ENCODE data around the gene ZNF577.
"Not testable (repeated sequence)": the region's sequence is repeated elsewhere in the genome, so short reads cannot be mapped to it uniquely, and the experiment has no call there.

The ZNF577 gene

GRCh38 chr19:51915324-51915867 lies 27.6 kb upstream of the ZNF577 start:
- Histone ChIP-seq H3K4me3 (peak overlapping the region in 3 of 10 experiments; percentile 3 to 25 (median 6); a peak in 4 of 20 replicates), H3K36me3 (peaks cover 0 to 6% (median 0%) of the 10 kb centered on the region in 11 experiments; a peak in 2 of 22 replicates), H3K9ac (no peak overlapping the region), H3K4me1 (peaks cover 0 to 3% (median 0%) of the 10 kb centered on the region in 10 experiments; a peak in 2 of 20 replicates), H3K9me3 (replicated peaks in 1 of 11) (peaks cover 98 to 100% (median 100%) of the 10 kb centered on the region in 11 experiments), H3K4me2 (no peak overlapping the region), H4K20me1 (no peaks in the 10 kb centered on the region), H3K27ac (no peak overlapping the region), H3K27me3 (no peaks in the 10 kb centered on the region)
- TF ChIP-seq Cebpa-rat (IDR thresholded peaks at IDR 0.05): no peak

- not testable (repeated sequence) for H3K4me3 ChIP-seq
Measured at GRCh38 chr19:51907981-51908380, 20.2 kb upstream of the ZNF577 start.

GRCh38 chr19:51906108-51906507 lies 18.4 kb upstream of the ZNF577 start:
- H3K36me3 ChIP-seq: peaks cover 21 to 33% (median 27%) of the 10 kb centered on the region in 11 experiments
- not testable (repeated sequence) for H3K4me3 ChIP-seq, H3K9ac ChIP-seq, H3K4me2 ChIP-seq, H3K27ac ChIP-seq, H4K20me1 ChIP-seq, H3K27me3 ChIP-seq
- H3K4me1 ChIP-seq: peaks cover 0 to 12% (median 10%) of the 10 kb centered on the region in 10 experiments; a peak in 11 of 20 replicates
- H3K9me3 ChIP-seq (replicated peaks in 1 of 11): peaks cover 75 to 92% (median 86%) of the 10 kb centered on the region in 11 experiments

More at GRCh38 chr19:51907981-51908380, 20.2 kb upstream of the ZNF577 start:
- H3K9ac ChIP-seq, H3K4me2 ChIP-seq, H4K20me1 ChIP-seq, H3K27me3 ChIP-seq, H3K27ac ChIP-seq: not testable (repeated sequence)
- Histone ChIP-seq H3K9me3 (replicated peaks in 1 of 11) (peaks cover 75 to 92% (median 86%) of the 10 kb centered on the region in 11 experiments), H3K36me3 (peaks cover 3 to 14% (median 8%) of the 10 kb centered on the region in 11 experiments), H3K4me1 (peaks cover 0 to 10% (median 10%) of the 10 kb centered on the region in 10 experiments; a peak in 11 of 20 replicates)

- Histone ChIP-seq H3K4me3 (peak overlapping the region in 1 of 10 experiments; percentile 15; a peak in 2 of 20 replicates), H3K4me1 (peaks cover 0 to 12% (median 10%) of the 10 kb centered on the region in 10 experiments; a peak in 11 of 20 replicates), H3K9me3 (replicated peaks in 1 of 11) (peaks cover 76 to 92% (median 86%) of the 10 kb centered on the region in 11 experiments), H3K36me3 (peaks cover 26 to 37% (median 32%) of the 10 kb centered on the region in 11 experiments)
- H3K4me2 ChIP-seq, H3K27me3 ChIP-seq, H3K27ac ChIP-seq, H4K20me1 ChIP-seq, H3K9ac ChIP-seq: not testable (repeated sequence)
Measured at GRCh38 chr19:51905639-51906038, 17.9 kb upstream of the ZNF577 start.

GRCh38 chr19:51905206-51905605 lies 17.5 kb upstream of the ZNF577 start:
- no peaks in the 10 kb centered on the region for H3K27me3 ChIP-seq
- H3K36me3 ChIP-seq: peaks cover 30 to 42% (median 36%) of the 10 kb centered on the region in 11 experiments
- peaks cover 0 to 12% (median 10%) of the 10 kb centered on the region in 10 experiments; a peak in 11 of 20 replicates for H3K4me1 ChIP-seq
- no peak for TF ChIP-seq Cebpa-rat (IDR thresholded peaks at IDR 0.05)
- peaks cover 77 to 92% (median 86%) of the 10 kb centered on the region in 11 experiments for H3K9me3 ChIP-seq (replicated peaks in 1 of 11)
- H3K4me2 ChIP-seq: no peak overlapping the region
- peak overlapping the region in 5 of 11 experiments; percentile 86 to 98 (median 94); a peak in 5 of 22 replicates for H3K9ac ChIP-seq
- peak overlapping the region in 7 of 10 experiments; percentile 75 to 89 (median 79); a peak in 11 of 20 replicates for H3K4me3 ChIP-seq
- no peaks in the 10 kb centered on the region; a peak in 1 of 22 replicates for H4K20me1 ChIP-seq
- peak overlapping the region in 4 of 11 experiments; percentile 85 to 98 (median 92); a peak in 9 of 22 replicates for H3K27ac ChIP-seq

- peaks cover 77 to 92% (median 86%) of the 10 kb centered on the region in 11 experiments for H3K9me3 ChIP-seq (replicated peaks in 1 of 11)
- H3K27ac ChIP-seq: peak within 1 kb of the TSS; percentile 82 to 98 (median 91)
- H3K4me1 ChIP-seq: peaks cover 0 to 12% (median 10%) of the 10 kb centered on the region in 10 experiments; a peak in 11 of 20 replicates
- H3K36me3 ChIP-seq: peaks cover 37 to 48% (median 43%) of the 10 kb centered on the region in 11 experiments
- H4K20me1 ChIP-seq: no peaks in the 10 kb centered on the region; a peak in 1 of 22 replicates
- peak in 4 of 11 experiments; percentile 19 to 88 (median 62); a peak in 5 of 22 replicates for TF ChIP-seq Cebpa-rat (IDR thresholded peaks at IDR 0.05)
- peak within 1 kb of the TSS; percentile 75 to 89 (median 81) for H3K4me3 ChIP-seq
- H3K9ac ChIP-seq: peak within 1 kb of the TSS; percentile 86 to 98 (median 90)
- no peaks in the 10 kb centered on the region for H3K27me3 ChIP-seq
- peak within 1 kb of the TSS; percentile 77 to 93 (median 83) for H3K4me2 ChIP-seq
Measured at GRCh38 chr19:51904331-51905165, 16.8 kb upstream of the ZNF577 start, which contains the start of gene ZNF649. Gene ZNF649, minus strand, starts transcription at chr19:51905017. Its CDS starts 4,910 bp downstream, at chr19:51900107.

GRCh38 chr19:51903192-51903591 lies 15.4 kb upstream of the ZNF577 start:
- Histone ChIP-seq H3K27ac (peak overlapping the region in 3 of 11 experiments; percentile 1 to 98 (median 95); a peak in 3 of 22 replicates), H3K4me3 (peak overlapping the region; percentile 75 to 89 (median 81)), H3K9ac (no peak overlapping the region), H3K4me2 (peak overlapping the region; percentile 77 to 93 (median 83)), H3K9me3 (replicated peaks in 1 of 11) (peaks cover 85 to 93% (median 90%) of the 10 kb centered on the region in 11 experiments), H3K27me3 (no peaks in the 10 kb centered on the region), H3K4me1 (peaks cover 0 to 12% (median 10%) of the 10 kb centered on the region in 10 experiments; a peak in 11 of 20 replicates), H3K36me3 (peaks cover 51 to 62% (median 56%) of the 10 kb centered on the region in 11 experiments), H4K20me1 (no peaks in the 10 kb centered on the region; a peak in 1 of 22 replicates)
- TF ChIP-seq Cebpa-rat (IDR thresholded peaks at IDR 0.05): no peak

- H3K4me2 ChIP-seq: no peak overlapping the region
- H3K27ac ChIP-seq: no peak overlapping the region
- TF ChIP-seq Cebpa-rat (IDR thresholded peaks at IDR 0.05): no peak
- H3K9ac ChIP-seq: no peak overlapping the region
- peak overlapping the region; percentile 17 to 89 (median 37); a peak in 12 of 20 replicates for H3K4me3 ChIP-seq
- H4K20me1 ChIP-seq: no peaks in the 10 kb centered on the region; a peak in 1 of 22 replicates
- peaks cover 87 to 93% (median 90%) of the 10 kb centered on the region in 11 experiments for H3K9me3 ChIP-seq (replicated peaks in 1 of 11)
- H3K36me3 ChIP-seq: peaks cover 64 to 75% (median 69%) of the 10 kb centered on the region in 11 experiments
- H3K27me3 ChIP-seq: no peaks in the 10 kb centered on the region
- peaks cover 0 to 12% (median 10%) of the 10 kb centered on the region in 10 experiments; a peak in 11 of 20 replicates for H3K4me1 ChIP-seq
Measured at GRCh38 chr19:51901860-51902259, 14.1 kb upstream of the ZNF577 start.
